ENCODE results near the gene CNTROB.

The CNTROB gene

GRCh38 chr17:7910281-7910680, 21.7 kb upstream of the CNTROB start:
- no peak for DNase-seq (ENCODE audit: low spot score)

- DNase-seq (ENCODE audit: low spot score) = no peak
These were observed 21.3 kb upstream of the CNTROB start for GRCh38 chr17:7910711-7911110.

- no peak for DNase-seq (ENCODE audit: low spot score)
These were observed 20.9 kb upstream of the CNTROB start for GRCh38 chr17:7911116-7911515.

GRCh38 chr17:7912927-7913524, 19.0 kb upstream of the CNTROB start:
- DNase-seq (ENCODE audit: low spot score) = peak; percentile 83

GRCh38 chr17:7915179-7915610, 16.8 kb upstream of the CNTROB start:
- DNase-seq (ENCODE audit: low spot score) = peak; percentile 51

- peak; percentile 93 for DNase-seq (ENCODE audit: low spot score)
These were observed 16.2 kb upstream of the CNTROB start, which contains the start of gene RNF227 for GRCh38 chr17:7915611-7916384. RNF227 (minus strand) TSS chr17:7916289; CDS start chr17:7916195, 94 bp downstream.

GRCh38 chr17:7916385-7916682, 15.7 kb upstream of the CNTROB start:
- no peak for DNase-seq (ENCODE audit: low spot score)

GRCh38 chr17:7916808-7917207, 15.2 kb upstream of the CNTROB start:
- DNase-seq (ENCODE audit: low spot score) = peak; percentile 69

- DNase-seq (ENCODE audit: low spot score) = no peak
These were observed 9.6 kb upstream of the CNTROB start for GRCh38 chr17:7922269-7922844.

- peak; percentile 76 for DNase-seq (ENCODE audit: low spot score)
These were observed 9.0 kb upstream of the CNTROB start for GRCh38 chr17:7922845-7923628.

GRCh38 chr17:7927596-7927995, 4.4 kb upstream of the CNTROB start:
- no peak for DNase-seq (ENCODE audit: low spot score)

GRCh38 chr17:7929158-7930023, 2.6 kb upstream of the CNTROB start, which contains the start of gene KCNAB3:
KCNAB3 (minus strand) TSS chr17:7929856; CDS start chr17:7929435, 421 bp downstream.
- peak; percentile 31 for DNase-seq (ENCODE audit: low spot score)

GRCh38 chr17:7930841-7931631, 970 bp upstream of the CNTROB start:
- DNase-seq (ENCODE audit: low spot score) = no peak

- DNase-seq (ENCODE audit: low spot score) = no peak
These were observed 481 bp downstream of the CNTROB start for GRCh38 chr17:7932483-7932891.

- DNase-seq (ENCODE audit: low spot score) = peak; percentile 60
These were observed 943 bp downstream of the CNTROB start for GRCh38 chr17:7932949-7933348.

- no peak for DNase-seq (ENCODE audit: low spot score)
These were observed 3.9 kb downstream of the CNTROB start for GRCh38 chr17:7935859-7936258.

GRCh38 chr17:7940034-7940433, 8.0 kb downstream of the CNTROB start:
- DNase-seq (ENCODE audit: low spot score) = no peak

GRCh38 chr17:7940743-7941142, 8.7 kb downstream of the CNTROB start:
- DNase-seq (ENCODE audit: low spot score) = no peak

- no peak for DNase-seq (ENCODE audit: low spot score)
These were observed 11.3 kb downstream of the CNTROB start for GRCh38 chr17:7943291-7943690.

- no peak for DNase-seq (ENCODE audit: low spot score)
These were observed 12.3 kb downstream of the CNTROB start for GRCh38 chr17:7944326-7944725.

- DNase-seq (ENCODE audit: low spot score) = no peak
These were observed 13.6 kb downstream of the CNTROB start for GRCh38 chr17:7945651-7946050.

Measured in hematopoietic multipotent progenitor cell treated with erythropoietin and hydrocortisone succinate and interleukin-3 and kit ligand, for 15 days (in vitro differentiated cells).